ENCODE data around the gene NECAB2. TPM values are rescaled to one million over a fixed set of nuclear protein-coding genes. Genes with fewer than 3 reads are reported as not detected.
A peak's percentile ranks its signal among the peaks of the same experiment; 100 is the strongest.
"Not testable (repeated sequence)": the region's sequence is repeated elsewhere in the genome, so short reads cannot be mapped to it uniquely, and the experiment has no call there.

The NECAB2 gene
- total RNA-seq, 6 donors from 2014 or later = 0.40 to 1.2 (median 0.44) TPM; not detected in 3

GRCh38 chr16:83946781-83947566 lies 21.1 kb upstream of the NECAB2 start:
- Histone ChIP-seq H3K9me3 (no peaks in the 10 kb centered on the region), H3K27me3 (no peaks in the 10 kb centered on the region), H3K27ac (no peak overlapping the region), H3K36me3 (no peaks in the 10 kb centered on the region), H3K4me3 (no peak overlapping the region), H3K4me1 (no peaks in the 10 kb centered on the region)
- WGBS, 2 donors = 78 to 80% methylated on average over 8 to 20 of the region's 21 CpGs
- TF ChIP-seq POLR2A (IDR thresholded peaks at IDR 0.05) (no peak), EP300 (IDR thresholded peaks at IDR 0.05) (no peak)
- ATAC-seq (ENCODE audit: low FRiP score in 2 of 2) (peak in 1 of 2 donors; percentile 19), DNase-seq (no peak)

- WGBS, 2 donors = 85 to 89% methylated on average over 7 to 13 of the region's 14 CpGs
- Histone ChIP-seq H3K4me1 (peaks cover 4 to 7% (median 6%) of the 10 kb centered on the region in 4 donors), H3K4me3 (no peak overlapping the region), H3K27me3 (no peaks in the 10 kb centered on the region), H3K27ac (no peak overlapping the region), H3K9me3 (no peaks in the 10 kb centered on the region), H3K36me3 (no peaks in the 10 kb centered on the region)
- DNase-seq (no peak), ATAC-seq (ENCODE audit: low FRiP score in 2 of 2) (no peak)
- TF ChIP-seq POLR2A (IDR thresholded peaks at IDR 0.05) (no peak), EP300 (IDR thresholded peaks at IDR 0.05) (no peak), POLR2AphosphoS5 (IDR thresholded peaks at IDR 0.05) (no peak), CTCF (IDR thresholded peaks at IDR 0.05) (no peak)
Measured at GRCh38 chr16:83947642-83948234, 20.3 kb upstream of the NECAB2 start.

GRCh38 chr16:83948914-83949723 lies 18.9 kb upstream of the NECAB2 start:
- Histone ChIP-seq H3K9me3 (no peaks in the 10 kb centered on the region), H3K4me3 (no peak overlapping the region), H3K4me1 (peaks cover 14 to 20% (median 18%) of the 10 kb centered on the region in 4 donors), H3K36me3 (no peaks in the 10 kb centered on the region), H3K27me3 (no peaks in the 10 kb centered on the region), H3K27ac (no peak overlapping the region)
- no peak for DNase-seq
- 78 to 79% methylated on average over 12 to 13 of the region's 13 CpGs for WGBS, 2 donors
- TF ChIP-seq EP300 (IDR thresholded peaks at IDR 0.05) = no peak
- TF ChIP-seq CTCF (IDR thresholded peaks at IDR 0.05) = no peak
- TF ChIP-seq POLR2A (IDR thresholded peaks at IDR 0.05) = no peak
- TF ChIP-seq POLR2AphosphoS5 (IDR thresholded peaks at IDR 0.05) = no peak
- no peak for ATAC-seq (ENCODE audit: low FRiP score in 2 of 2)

- TF ChIP-seq EP300 (IDR thresholded peaks at IDR 0.05) (no peak), CTCF (IDR thresholded peaks at IDR 0.05) (no peak), POLR2A (IDR thresholded peaks at IDR 0.05) (no peak), POLR2AphosphoS5 (IDR thresholded peaks at IDR 0.05) (no peak)
- no peak overlapping the region for H3K4me3 ChIP-seq
- no peaks in the 10 kb centered on the region for H3K9me3 ChIP-seq
- WGBS, 2 donors = 96% methylated on average over 4 to 5 of the region's 5 CpGs
- H3K27me3 ChIP-seq = no peaks in the 10 kb centered on the region
- H3K4me1 ChIP-seq = peaks cover 19 to 24% (median 23%) of the 10 kb centered on the region in 4 donors
- DNase-seq (no peak), ATAC-seq (ENCODE audit: low FRiP score in 2 of 2) (no peak)
- no peak overlapping the region for H3K27ac ChIP-seq
- H3K36me3 ChIP-seq = no peaks in the 10 kb centered on the region
Measured at GRCh38 chr16:83949724-83950001, 18.4 kb upstream of the NECAB2 start.

- not testable (repeated sequence) for H3K9me3 ChIP-seq; H3K36me3 ChIP-seq; H3K27ac ChIP-seq; H3K27me3 ChIP-seq; DNase-seq; H3K4me3 ChIP-seq; ATAC-seq (ENCODE audit: low FRiP score in 2 of 2)
- 72 to 79% methylated on average over 6 to 10 of the region's 10 CpGs for WGBS, 2 donors
- H3K4me1 ChIP-seq = peaks cover 24 to 34% (median 28%) of the 10 kb centered on the region in 4 donors
Measured at GRCh38 chr16:83950862-83951399, 17.1 kb upstream of the NECAB2 start.
